HG02884 (cell line): ENCODE measurements around the gene GALNT15.
A peak's percentile ranks its signal among the peaks of the same experiment; 100 is the strongest.

Source experiments
- ATAC-seq: cut with Tn5 transposase; IDR thresholded peaks from one replicate; pipeline ENCODE4 v1.9.1; 2021; ENCODE audit warnings: mild to moderate bottlenecking, moderate library complexity; ENCODE audit not compliant: unreplicated experiment

The GALNT15 gene

GRCh38 chr3:16151109-16151508 is 23.4 kb upstream of the GALNT15 start:
- ATAC-seq, result no peak

GRCh38 chr3:16168211-16168610 is 6.3 kb upstream of the GALNT15 start:
- ATAC-seq, result no peak

- no peak for ATAC-seq
These were observed 3.5 kb upstream of the GALNT15 start for GRCh38 chr3:16171009-16171408.

- no peak for ATAC-seq
These were observed 2.7 kb upstream of the GALNT15 start for GRCh38 chr3:16171825-16172224.

GRCh38 chr3:16173283-16174025 is 1.0 kb upstream of the GALNT15 start:
- ATAC-seq, result no peak

GRCh38 chr3:16174026-16174355 is 489 bp upstream of the GALNT15 start:
- ATAC-seq, result no peak

GRCh38 chr3:16174976-16175901 is 759 bp downstream of the GALNT15 start:
- no peak for ATAC-seq

- ATAC-seq, result no peak
These were observed 2.0 kb downstream of the GALNT15 start for GRCh38 chr3:16176391-16177030.

- ATAC-seq, result no peak
These were observed 2.9 kb downstream of the GALNT15 start for GRCh38 chr3:16177382-16177781.

- peak; percentile 76 for ATAC-seq
These were observed 3.6 kb downstream of the GALNT15 start for GRCh38 chr3:16177962-16178627.

- no peak for ATAC-seq
These were observed 4.1 kb downstream of the GALNT15 start for GRCh38 chr3:16178628-16178988.

GRCh38 chr3:16179261-16179660 is 4.8 kb downstream of the GALNT15 start:
- no peak for ATAC-seq

- no peak for ATAC-seq
These were observed 5.6 kb downstream of the GALNT15 start for GRCh38 chr3:16179771-16180736.

GRCh38 chr3:16180737-16181134 is 6.3 kb downstream of the GALNT15 start:
- no peak for ATAC-seq

- no peak for ATAC-seq
These were observed 6.9 kb downstream of the GALNT15 start for GRCh38 chr3:16181361-16181760.

GRCh38 chr3:16182183-16182582 is 7.7 kb downstream of the GALNT15 start:
- no peak for ATAC-seq

- ATAC-seq, result no peak
These were observed 8.1 kb downstream of the GALNT15 start for GRCh38 chr3:16182612-16183011.

GRCh38 chr3:16183082-16183481 is 8.6 kb downstream of the GALNT15 start:
- no peak for ATAC-seq

- ATAC-seq, result no peak
These were observed 9.3 kb downstream of the GALNT15 start for GRCh38 chr3:16183601-16184270.

GRCh38 chr3:16186086-16186485 is 11.6 kb downstream of the GALNT15 start:
- ATAC-seq, result no peak
